Stimulated activated CD4-positive, alpha-beta T cell treated with anti-CD3 and anti-CD28 coated beads, TNF-alpha, amount 100 ng/mL, for 48 hours (primary cell): ENCODE data around the gene ATP1B3.
A peak's percentile ranks its signal among the peaks of the same experiment; 100 is the strongest.
"Not testable (repeated sequence)": the region's sequence is repeated elsewhere in the genome, so short reads cannot be mapped to it uniquely, and the experiment has no call there.

Source experiments
- DNase-seq, 3 donors: peaks; one replicate each; pipeline ENCODE4 v3.0.0-alpha.2; 2020; ENCODE audit warnings: low read depth in 3 of 3

The ATP1B3 gene

DNA sequence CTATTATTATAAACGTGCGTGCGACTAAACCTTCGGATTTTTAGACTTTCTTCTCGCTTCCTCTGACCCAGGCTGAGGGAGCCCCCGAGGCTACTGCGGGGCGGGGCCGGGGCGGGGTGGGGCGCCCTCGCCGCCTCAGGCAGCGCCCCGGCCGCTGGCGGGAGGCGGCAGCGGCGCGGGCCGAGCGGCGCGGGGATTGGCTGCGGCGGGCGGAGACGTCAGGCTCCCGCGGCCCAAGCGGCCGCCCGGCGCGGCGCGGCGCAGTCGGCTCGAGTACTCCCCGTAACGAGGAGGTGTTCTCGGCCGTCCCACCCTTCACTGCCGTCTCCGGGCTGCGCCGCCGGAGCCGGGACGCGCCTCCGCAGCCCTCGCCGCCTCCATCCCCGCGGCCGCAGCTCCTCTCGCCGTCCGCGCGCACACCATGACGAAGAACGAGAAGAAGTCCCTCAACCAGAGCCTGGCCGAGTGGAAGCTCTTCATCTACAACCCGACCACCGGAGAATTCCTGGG, at the start of gene ATP1B3:
Gene ATP1B3, plus strand, starts transcription at position 263 of the 510 bp plus-strand sequence. Its CDS starts 159 bp downstream, at position 422.
- DNase-seq, result peak; percentile 68 to 71 (median 68)

- no peak for DNase-seq
Measured at GRCh38 chr3:141828487-141828886, 48.0 kb upstream of the ATP1B3 start.

- no peak for DNase-seq
Measured at GRCh38 chr3:141828890-141829289, 47.6 kb upstream of the ATP1B3 start.

- no peak for DNase-seq
Measured at GRCh38 chr3:141830508-141830907, 45.9 kb upstream of the ATP1B3 start.

DNA sequence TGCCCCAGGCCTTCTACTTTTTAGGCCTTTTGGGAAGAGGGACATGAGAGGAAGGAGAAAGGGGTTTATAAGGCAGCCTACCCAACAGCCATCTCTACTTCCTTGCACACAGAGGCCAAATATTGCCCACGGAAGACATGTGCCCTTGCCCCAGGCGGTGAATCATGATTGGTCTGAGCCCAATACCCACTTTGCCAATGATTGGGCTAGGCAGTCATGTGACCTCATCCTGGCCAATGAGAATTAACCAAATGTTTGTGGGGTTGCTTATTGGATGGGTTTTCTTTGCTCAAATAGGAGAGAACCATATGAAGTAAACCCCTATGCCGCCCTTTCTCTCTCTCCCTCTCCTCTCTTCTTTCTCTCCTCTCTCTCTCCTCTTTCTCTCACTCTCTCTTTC, 42.2 kb upstream of the ATP1B3 start:
- DNase-seq, result no peak

DNA sequence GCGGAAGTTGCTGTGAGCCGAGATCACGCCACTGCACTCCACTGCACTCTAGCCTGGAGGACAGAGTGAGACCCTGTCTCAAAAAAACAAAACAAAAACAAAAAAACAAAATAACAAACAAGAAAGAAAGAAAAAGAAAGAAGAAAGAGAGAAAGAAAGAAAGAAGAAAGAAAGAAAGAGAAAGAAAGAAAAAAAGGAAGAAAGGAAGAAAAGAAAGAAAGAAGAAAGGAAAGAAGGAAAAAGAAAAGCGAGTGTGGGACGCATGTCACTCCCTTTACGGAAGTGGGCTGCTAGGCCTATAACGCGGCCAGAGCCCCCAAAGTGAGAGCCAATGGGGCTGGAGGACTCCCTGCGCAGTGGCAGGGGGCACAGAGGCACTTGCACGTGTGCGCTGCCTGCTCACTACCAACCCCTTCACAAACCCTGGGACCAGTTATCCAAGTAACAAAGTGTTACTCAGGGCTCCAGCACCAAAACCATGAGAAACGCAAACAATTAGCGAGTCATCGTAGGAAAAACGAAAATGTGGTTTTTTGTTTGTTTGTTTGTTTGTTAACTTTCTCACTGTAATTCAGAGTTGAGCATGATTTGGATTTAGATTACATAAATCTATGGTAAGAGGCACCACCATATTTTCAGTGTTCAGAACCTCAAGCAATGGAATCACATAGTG, 40.8 kb upstream of the ATP1B3 start:
- no peak for DNase-seq

DNA sequence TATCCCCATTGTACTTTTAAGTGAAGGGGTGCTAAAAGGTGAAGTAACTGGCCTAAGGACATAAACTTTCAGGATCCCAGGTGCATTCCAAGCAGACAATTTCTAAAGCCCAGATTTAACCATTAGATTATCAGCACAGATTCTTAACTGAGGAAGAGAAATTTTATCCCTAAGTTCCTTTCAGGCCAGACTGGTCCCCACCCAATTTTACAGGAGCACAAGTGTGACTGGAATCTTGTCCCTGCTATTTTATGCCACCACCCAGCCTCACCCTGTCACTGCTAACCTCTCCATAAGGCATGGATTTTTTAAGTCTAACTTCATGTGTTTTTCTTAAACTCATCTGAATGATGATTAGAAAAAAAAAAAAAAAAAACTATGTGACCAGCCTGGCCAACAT, 37.1 kb upstream of the ATP1B3 start:
- DNase-seq, result no peak

- no peak for DNase-seq
Measured at GRCh38 chr3:141840737-141841544, 35.5 kb upstream of the ATP1B3 start.

DNA sequence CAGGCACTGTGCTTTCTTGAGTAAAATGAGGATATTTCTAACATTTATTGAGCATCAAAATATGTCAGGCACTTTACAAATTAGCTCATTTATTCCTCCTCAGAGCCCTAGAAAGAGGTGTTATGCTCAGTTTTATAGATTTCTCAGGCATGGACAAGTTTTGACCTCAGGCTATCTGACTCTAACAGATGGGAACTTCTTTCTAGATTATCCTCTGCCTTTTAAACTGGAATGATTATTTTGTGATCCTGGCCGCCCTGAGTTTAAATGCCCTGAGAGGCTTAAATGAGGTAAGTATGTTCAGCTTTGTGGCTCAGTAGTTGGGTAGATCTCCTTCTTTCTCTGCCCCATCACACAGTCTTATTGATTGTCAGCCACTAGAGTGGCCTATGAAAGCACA, 32.3 kb upstream of the ATP1B3 start:
- DNase-seq, result no peak

- DNase-seq, result no peak
Measured at GRCh38 chr3:141844812-141845211, 31.6 kb upstream of the ATP1B3 start.

DNA sequence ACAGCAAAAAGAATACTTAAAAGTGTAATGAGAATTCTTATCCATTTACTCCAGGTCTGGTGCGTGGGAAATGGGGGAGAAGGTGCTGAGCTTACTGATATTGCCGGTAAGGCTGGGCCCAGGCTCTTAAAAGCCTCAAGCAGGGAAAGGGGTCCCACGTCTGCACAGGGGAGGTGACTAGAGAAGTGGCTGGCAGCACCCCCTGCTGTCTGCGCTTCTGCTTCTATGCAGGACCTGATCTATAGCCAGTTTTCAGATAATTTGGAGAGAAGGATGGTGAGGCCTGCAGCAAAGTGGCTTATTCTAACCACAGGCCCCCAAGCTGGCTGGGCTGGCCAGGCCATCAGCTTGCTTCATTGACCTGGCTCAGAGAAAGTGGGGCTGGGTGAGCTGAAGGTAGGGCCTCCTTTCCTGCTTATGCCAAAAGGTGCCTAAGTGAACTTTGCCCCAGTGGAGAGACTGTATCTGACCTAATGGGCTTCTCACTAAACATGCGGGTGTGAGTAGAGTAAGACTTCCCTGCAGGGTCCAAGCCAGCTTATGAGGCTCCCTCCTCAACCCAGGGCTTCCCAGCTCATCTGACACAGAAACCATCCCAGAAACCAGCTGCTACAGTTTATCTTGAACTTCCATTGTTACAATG, 30.9 kb upstream of the ATP1B3 start:
- DNase-seq, result no peak

- DNase-seq, result no peak
Measured at GRCh38 chr3:141846050-141846433, 30.4 kb upstream of the ATP1B3 start.

DNA sequence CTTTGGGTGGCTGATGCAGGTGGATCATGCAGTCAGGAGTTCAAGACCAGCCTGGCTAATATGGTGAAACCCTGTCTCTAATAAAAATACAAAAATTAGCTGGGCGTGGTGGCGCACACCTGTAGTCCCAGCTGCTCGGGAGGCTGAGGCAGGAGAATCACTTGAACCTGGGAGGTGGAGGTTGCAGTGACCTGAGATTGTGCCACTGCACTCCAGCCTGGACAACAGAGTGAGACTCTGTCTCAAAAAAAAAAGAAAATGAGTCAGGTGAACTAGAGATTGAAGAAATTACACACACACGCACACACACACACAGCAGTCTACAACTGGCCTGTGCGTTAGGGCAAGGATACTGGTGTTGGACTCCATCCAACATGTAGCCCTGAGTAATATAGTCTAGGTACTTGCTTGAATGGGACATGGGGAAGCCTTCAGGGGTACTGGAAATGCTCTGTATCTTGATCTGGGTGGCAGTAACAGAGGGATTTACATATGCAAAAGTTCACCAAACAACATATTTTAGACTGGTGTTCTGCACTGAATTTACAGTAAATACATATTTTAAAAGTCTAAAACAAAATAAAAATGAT, 28.2 kb upstream of the ATP1B3 start:
- DNase-seq, result not testable (repeated sequence)

- no peak for DNase-seq
Measured at GRCh38 chr3:141849056-141849815, 27.2 kb upstream of the ATP1B3 start.

- no peak for DNase-seq
Measured at GRCh38 chr3:141851411-141851810, 25.0 kb upstream of the ATP1B3 start.

GRCh38 chr3:141853081-141853601, 23.3 kb upstream of the ATP1B3 start:
- no peak for DNase-seq

DNA sequence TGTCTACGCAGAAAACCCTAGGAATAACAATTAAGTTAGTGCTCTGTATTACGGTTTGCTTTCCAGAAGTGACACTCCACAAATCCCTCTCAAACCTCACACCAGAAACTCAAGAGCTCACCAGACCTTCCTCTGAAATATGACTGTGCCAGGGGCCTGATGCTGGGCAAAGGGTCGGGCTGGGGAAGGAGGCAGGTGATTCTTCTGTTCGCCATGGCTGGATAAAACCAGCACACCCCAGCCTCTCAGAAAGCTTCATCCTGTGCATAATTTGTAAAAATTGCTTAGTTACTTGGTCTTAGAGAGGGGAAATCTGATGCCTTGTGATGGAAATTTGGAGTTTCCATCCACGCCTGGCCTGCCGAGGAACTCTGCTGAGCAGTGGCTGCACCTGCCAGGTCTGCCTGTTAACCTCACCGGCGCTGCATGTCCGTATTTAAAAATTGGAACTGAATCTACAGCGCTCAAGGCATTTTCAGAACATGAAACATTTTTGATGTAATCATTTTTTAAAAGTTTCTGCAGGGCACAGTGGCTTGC, 22.7 kb upstream of the ATP1B3 start:
- no peak for DNase-seq

DNA sequence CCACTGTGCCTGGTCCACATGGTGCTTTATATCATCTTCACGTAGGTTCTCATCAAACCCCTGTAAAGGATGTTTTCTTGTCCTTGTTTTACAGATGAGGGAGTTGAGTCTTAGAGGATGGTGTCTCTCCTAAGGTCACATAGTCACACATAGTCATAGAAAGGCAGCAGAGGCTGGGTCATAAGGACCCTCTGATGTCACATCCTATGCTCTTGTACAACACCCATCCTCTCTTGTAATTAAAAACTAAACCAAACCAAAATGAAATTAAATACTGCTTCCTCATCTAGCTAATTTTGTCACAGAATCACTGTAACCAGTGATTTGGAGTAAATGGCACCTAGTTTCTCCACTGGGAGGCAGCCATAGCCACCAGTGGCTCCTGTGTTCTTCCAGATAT, 21.8 kb upstream of the ATP1B3 start:
- DNase-seq, result no peak

DNA sequence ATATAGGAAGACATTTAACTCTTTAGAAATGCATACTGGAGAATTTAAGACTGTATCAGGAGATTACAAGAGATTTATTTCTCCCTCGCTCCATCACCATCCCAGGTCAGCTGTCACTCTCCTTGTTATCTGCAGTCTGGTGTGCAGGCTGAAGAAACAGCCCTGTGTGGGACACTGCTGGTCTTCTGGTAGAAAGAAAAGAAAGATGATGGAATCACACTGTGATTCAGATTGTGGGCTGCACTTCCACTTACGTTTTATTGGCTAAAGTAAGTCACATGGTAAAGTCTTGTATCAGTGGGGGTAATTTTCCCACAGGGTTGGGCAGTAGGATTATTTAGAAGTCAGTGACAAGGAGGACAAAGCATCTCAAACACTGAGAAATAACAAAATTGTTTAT, 18.1 kb upstream of the ATP1B3 start:
- no peak for DNase-seq

DNA sequence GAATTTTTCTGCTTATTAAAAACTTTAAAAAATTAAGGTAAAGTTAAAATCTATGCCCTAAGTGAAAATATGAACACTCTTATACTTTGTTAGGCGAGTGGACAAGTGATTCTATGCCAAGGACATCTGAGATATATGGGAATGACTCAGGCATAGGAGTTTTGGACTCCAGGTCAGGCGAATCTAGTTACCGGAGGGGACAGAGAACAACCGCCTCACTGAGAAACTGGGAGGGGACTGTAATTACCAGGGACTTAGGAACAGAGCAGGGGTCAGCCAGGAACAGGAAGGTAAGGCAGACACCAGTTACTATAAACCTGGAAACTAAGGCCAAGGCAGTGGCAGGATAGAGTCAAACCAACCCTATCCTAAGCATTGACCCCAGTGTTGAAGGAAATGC, 16.8 kb upstream of the ATP1B3 start:
- DNase-seq, result no peak

- no peak for DNase-seq
Measured at GRCh38 chr3:141860086-141860669, 16.3 kb upstream of the ATP1B3 start.
